Stimulated activated CD8-positive, alpha-beta memory T cell treated with anti-CD3 and anti-CD28 coated beads, Interleukin-12 subunit alpha, Interleukin-12 subunit beta, amount 100 ng/mL, for 24 hours (primary cell): ENCODE data around the gene ING3.
"Not testable (repeated sequence)": the region's sequence is repeated elsewhere in the genome, so short reads cannot be mapped to it uniquely, and the experiment has no call there.

Source experiments
- DNase-seq: peaks from one replicate; pipeline ENCODE4 v3.0.0-alpha.2; 2020; ENCODE audit errors: extremely low read depth

Gene ING3

DNA sequence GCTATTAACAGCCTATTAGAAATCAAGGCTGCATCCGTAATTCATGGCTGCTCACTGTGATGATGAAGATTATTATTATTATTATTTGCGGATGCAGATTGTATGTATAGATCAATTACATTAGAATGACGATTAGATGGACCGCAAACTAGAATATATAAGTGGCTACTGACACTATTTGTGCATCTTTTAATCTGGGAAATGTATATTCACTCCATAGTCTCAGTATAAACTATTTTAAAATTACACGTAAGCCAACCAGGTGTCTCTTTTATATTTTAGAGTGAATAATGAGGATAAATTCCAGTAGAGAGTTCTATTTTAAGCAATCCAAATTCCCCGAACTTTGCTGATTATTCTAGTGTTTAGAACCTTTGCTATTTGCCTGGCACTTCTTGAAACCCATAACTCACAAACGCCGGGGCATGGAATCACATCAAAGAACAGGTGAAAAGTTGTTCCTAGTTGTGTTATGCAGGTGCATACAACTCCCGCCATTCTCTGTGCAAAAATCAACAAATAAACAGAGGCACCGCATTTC, 509 bp upstream of the ING3 start:
- DNase-seq: no peak

DNA sequence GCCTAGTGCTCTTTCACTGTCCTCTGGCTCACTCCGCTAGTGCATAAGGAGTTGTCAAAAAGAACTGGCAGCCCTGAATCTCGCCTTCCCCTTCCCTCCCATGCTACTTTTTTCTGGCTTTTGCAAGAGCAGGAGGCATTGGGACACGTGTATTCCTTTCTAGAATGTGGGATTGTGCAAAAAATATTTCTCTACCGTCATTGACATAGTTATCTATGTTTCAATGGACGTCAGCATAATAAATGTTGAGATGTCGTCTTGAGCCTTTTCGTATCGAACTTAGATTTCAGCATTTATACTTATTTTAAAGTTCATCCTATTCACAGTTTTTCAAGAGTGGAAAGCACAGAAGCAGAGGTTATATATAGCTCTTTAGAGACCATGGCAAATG, 727 bp downstream of the ING3 start:
- no peak for DNase-seq

DNA sequence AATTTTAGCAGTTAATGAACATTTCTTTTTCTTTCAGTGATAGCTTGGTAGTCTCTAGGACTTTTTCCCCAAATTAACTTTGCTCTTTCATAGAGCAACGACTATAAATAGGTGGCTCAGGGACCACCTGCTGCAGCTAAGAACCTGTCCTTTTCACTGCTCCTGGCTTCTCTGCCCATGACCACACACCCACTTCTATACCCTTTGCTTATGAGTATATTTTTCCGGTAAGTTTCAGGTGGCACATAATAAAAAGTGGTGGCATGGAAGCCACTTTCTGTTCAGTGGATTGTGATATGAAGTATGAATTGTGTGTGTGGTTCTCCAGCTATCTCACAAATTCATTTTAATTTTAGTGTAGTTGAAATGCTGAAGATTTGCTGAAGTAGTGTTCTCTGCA, 1.2 kb downstream of the ING3 start:
- DNase-seq: no peak

DNA sequence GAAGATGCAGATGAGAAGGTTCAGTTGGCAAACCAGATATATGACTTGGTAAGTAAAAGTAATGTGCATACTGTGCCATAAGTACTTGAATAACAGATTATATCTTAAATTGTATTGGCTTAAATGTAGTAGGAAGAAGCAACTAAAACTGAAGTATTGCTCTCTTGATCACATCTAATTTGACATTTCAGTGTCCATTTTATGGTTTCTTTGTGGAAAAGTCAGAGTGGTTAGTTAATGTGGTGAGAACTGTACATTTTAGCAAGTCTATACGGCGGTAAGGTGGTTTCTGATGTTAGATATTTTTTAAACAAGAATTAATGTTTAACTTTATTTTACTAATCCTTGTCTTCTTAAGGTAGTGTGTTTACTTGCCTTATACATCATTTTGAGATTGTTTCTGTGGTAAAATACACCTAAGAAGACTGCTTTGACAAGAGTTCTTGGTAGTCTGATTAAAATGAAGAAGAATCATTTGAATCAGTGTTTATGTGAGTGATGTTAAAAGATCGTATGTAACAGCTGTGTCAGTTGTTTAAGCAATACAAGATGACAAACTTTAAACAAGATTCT, 5.1 kb downstream of the ING3 start:
- no peak for DNase-seq

DNA sequence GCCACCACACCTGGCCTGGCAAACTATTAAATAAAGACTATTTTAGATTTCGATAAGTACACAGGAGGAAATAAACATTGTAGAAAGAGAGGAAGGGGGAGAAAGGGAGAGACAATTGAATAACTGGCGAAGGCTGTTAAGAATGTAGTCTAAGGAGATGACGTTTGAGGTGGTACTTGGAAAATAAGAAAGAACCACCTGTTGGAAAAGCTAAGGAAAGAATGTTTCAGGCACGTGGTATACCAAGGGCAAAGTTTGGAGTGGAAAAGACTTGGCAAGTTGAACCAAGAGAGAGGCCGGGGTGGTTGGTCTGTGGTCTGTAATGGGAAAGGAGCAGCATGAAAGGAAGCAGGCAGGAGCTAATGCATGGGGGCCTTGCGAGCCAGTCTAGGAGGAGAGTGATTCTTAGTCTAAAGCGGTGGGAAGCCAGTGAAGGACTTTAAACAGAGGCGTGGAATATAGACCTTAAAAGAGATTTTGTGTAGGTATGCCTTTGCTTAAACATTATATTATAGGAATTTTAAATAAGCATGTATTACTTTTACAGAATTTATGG, 9.4 kb downstream of the ING3 start:
- no peak for DNase-seq

DNA sequence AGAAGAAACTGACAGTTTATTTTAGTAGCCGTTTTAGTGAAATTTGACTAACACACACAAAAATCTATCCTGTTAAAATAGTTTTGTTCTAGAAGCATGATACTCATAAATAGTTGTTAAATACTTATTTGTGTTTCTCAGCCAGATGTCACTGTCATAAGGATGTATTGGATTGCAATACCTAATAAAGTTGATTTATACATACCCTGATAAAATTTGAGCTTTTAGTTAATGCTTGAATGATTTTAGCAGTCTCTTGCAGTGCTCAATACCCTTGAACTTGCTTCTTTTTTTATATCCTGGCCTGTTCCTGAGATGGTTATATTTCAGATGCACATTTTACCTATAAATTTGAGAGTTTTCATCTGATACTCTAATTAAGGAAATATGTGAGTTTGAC, 10.1 kb downstream of the ING3 start:
- no peak for DNase-seq

DNA sequence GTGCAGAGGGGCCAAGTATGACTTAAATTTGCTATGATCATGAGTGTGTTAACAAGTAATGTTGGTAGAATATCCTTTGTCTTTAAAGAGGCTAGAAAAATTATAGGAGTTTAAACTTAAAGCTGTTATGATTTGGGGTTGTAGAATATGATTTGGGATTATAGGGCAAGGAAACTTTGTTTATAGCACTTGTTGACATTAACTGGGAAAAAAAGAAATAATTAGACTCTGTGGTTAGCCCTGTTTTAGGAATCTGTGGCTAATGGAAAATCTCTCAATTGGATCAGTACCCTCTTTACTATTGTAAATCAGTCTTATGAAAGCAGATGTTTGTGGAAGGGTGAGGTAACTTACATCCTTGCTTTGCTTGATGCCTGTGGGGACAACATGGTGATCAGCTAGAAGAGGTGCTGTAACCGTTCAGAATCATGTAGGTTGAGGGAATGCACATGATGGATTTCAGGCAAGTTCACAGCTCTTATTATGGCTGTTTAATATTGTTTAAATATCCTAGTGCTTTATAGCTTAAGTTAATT, 11.1 kb downstream of the ING3 start:
- DNase-seq: no peak

DNA sequence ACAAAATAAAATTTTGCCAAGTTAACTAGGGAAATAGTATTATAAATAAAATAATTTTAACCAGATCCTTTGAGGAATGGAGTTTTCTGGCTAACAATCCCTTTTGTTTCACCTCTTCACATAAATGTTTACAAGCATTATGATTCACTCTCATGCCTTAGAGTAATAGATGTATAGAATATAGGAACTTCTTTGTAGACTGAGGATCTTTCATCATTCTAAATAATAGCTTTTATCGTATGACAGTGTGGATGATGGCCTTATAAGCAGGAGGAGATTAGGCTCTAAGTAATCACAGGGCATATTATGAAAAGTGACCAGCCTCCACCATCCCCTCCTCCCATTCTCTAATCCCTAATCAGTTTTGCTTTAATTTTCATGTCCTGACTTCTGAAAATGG, 13.5 kb downstream of the ING3 start:
- DNase-seq: no peak

DNA sequence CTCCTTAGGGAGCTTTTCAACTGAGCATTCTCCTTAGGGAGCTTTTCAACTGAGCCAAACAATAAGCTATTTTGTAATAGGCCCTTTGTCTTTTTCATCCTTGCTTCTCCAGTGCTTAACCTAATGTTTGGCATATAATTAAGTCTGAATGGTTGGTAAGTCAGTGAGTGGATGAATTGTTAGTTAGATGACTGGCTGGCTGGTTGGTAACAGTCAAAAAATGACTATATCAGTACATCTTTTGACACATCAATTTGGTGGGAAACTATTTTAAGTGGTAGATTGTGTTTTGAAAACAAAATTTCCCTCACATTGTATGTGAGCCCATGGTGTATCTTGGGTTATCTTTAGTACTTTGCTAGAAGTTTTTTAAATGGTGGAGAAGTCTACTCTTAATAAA, 16.4 kb downstream of the ING3 start:
- DNase-seq: no peak

DNA sequence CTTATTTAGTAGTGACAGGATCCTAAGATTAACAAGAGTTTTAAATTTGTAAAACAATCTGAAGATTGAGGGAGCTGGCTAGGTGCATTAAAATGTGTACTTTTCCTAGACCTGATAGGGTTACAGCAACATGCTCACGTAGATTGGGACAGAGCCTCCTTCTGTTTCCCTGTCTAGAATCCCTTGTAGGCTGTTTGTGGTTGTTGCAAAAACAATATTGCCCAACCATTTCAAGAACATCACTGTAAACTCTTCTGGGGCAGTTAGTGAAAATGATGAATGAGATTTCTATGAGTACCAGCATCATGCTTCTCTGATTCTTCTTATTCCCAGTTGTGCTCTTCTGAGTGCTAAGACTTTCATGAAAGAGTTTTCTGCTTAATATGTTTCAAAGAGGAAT, 23.3 kb downstream of the ING3 start:
- no peak for DNase-seq

DNA sequence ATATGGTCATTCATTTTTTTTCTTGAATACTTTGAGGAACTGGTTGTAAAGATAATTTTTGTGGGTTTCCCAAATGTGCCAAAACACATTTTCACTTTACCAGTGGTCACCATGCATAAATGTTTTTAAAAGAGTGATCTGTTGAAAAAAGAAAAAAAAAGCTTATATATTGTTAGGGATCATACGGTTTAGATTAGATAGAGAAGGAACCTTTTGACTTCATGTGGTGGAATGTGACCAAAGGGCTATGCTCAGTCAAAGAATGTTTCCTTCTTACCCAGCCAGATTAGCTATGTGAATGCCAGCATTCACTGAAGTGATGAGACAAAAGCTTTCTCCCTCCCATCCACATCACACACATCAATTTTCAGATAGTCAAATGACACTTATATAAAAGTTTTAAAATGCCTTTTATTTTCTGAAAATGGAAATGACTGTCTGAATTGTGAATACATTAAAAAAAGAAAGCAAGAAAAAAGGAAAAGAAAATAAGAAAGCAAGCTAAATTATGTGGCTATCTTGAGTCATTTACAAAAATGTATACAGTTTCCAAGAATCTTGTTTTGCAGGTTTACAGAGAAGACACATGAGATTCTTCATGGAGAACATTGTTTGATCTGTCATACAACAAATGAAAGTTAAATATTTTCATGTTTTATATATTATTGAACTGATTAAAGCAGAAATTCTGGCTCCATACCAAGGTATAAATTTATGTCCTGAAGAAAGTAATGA, 29.4 kb downstream of the ING3 start:
- DNase-seq: no peak

DNA sequence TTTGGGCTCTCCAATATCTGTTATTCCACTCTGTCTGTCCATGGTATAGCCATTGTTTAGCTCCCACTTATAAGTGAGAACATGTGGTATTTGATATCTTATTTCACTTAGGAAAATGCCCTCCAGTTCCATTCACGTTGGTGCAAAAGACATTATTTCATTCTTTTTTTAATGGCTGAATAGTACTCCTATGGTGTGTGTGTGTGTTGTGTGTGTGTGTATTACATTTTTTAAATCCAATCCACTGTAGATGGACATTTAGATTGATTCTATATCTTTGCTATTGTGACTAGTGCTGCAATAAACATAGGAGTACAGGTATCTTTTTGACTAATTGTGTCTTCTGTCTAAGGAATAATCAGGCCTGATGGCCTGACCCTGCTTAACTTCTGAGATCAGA, 30.5 kb downstream of the ING3 start:
- no peak for DNase-seq

DNA sequence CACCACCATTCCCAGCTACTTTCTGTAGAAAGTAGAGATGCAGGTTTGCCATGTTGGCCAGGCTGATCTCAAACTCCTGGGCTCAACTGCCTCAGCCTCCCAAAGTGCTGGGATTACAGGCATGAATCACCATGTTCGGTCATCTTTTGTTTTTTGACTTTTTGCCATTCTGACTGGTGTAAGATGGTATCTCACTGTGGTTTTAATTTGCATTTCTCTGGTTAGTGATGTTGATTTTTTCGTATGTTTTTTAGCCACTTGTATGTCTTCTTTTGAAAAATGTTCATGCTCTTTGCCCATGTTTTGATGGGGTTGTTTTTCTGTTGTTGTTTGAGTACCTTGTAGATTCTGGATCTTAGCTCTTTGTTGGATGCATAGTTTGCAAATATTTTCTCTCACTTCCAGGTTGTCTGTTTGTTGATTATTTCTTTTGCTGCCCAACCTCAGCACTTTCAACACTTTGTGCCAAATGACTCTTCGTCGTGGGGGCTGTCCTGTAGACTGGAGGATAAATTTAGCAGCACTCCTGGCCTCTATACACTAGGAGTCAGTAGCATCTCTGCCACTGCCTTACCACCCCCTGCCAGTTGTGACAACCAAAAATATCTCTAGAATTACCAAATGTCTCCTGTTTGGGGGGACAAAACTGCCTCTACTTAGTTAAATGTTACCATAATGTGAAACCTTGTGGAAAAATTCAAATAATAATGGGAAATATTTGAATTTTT, 31.5 kb downstream of the ING3 start:
- no peak for DNase-seq

DNA sequence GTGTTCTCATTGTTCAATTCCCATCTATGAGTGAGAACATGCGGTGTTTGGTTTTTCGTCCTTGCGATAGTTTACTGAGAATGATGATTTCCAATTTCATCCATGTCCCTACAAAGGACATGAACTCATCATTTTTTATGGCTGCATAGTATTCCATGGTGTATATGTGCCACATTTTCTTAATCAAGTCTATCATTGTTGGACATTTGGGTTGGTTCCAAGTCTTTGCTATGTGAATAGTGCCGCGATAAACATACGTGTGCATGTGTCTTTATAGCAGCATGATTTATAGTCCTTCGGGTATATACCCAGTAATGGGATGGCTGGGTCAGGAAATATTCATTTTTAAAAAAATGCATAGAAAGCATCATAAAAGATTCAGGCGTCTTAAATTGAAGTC, 33.0 kb downstream of the ING3 start:
- DNase-seq: not testable (repeated sequence)

DNA sequence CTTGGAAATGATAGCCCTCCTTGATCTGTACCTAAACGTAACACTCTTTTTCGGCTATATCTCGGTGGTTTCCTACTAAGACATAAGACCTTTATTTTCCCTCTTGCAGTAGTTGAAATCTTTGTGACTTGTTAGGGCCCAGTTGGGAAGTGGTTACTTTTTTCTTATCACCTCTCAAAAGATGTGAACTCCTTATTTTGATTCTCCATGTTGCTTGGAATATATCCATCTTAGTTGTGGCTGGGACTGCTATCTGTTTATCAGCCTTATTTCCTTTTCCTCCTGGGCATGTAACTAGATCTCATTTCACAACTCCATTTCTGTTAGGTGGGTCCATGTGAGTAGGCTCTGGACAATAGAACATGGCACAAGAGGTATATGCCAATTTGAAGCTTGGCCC, 33.8 kb downstream of the ING3 start:
- no peak for DNase-seq

DNA sequence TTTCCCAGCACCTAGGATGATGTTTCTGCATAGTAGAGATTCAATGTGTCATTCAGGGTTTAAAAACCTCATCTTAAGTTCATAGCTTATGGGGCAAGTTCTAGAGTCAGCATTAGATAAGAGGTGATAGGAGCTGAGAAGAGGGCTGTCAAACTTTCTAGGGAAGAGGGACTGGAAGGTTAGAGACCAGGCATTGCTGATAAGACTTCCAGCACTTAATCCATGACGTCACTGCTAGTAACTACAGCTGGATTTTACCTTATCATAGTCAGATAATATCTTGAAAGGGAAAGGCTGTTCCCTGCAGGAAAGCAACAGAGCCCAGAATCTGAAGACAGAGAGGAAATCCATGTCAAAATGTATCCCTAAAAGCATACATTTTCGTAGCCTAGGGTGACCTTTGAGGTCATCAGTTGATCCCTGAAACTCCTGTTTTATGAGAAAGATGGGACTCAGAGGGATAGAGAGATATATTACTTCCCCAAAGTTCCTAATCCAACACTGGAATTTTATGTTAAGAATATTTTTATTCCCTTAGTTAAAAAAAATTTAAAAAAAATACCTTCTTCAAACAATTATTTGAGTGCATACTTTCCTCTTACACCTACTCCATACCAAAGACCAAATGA, 34.7 kb downstream of the ING3 start:
- DNase-seq: no peak

DNA sequence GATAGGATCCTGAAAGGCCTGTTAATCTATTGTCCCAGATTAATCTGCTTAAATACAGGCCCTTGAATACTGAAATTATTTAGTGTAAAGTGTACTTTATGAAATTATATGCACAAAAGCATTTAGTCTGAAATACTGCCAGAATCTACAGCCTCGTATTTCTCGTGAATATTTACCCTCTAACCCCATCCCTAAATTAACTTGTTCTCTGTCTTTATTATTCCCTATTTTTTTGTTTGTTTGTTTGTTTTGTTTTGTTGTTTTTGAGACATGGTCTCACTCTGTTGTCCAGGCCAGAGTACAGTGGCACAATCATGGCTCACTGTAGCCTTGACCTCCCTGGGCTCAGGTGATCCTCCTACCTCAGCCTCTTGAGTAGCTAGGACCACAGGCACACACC, 35.3 kb downstream of the ING3 start:
- DNase-seq: no peak

DNA sequence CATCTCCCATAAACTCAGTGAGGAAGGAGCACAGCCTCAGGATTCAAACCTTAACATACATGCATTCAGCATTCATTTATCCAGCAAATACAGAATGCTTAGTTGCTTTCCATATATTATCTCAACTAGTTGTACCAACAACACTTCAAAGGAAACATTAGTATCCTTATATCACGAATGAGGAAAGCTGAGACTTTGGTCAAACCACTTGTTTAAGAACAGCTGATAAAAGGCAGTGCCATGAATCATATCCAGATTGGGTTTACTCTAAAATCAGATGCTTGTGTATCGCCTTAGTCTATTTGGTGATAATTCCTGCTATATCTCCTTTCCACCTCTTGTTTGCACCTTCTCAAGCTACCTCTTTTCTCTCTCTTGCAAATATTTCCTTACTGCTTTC, 36.1 kb downstream of the ING3 start:
- DNase-seq: no peak

DNA sequence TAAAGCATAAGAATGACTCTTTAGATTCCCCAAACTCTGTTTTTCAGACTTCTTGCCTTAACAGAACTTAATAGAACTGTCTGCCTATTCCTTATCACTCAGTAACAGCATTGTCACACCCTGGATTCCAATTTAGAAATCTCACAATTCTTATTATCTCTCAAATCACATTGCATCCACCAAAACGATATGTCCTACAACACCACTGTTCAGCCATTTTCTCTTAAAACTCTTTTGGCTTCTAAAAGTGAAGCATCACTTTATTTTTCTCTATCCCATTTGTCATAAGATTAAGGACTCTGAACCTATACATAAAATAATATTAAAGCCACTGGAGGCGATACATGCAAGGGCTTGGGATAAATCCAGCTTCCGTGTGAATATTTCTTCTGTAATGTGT, 36.7 kb downstream of the ING3 start:
- no peak for DNase-seq

DNA sequence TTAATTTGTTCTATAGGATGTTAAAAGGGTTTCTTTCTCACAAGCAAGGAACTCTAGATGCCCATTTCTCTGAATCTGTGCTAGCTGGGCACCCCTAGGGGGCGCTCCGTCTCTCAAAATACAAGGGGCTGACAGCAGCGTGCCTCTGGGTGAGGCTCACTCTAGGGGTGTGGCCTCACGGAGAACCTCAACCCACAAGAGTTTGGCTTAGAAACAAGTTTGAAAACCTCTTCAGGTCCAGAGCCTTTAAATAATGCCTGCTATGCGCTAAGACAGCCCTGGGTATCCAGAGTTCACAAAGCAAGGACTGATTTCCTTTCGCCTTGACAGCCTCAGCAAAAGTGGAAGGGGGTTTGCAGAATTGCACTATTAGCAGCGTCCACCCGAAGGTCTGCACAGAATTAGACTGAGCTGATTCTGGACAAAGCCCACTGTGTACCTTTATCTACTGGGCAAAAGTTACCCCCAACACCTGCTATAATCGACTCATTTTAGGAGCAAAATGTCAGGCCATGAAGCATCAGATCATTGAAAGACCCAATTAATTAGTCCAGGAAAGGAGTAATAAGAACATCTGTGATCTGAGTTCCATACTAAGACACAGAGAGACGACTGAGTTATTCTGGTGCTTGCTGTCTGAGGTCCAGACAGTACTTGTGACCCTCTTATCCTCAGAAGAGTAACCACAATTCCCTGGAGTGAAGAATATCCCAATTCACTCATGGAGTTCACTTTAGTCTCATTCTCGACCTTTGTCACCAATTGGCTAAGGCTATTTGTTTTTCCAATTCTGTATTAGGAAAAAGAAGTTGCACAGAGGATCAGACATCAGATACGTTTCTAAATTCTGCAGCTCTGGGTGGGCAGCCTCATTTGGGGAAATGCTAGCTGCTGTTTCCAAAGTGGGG, 37.4 kb downstream of the ING3 start:
- peak; percentile 53 for DNase-seq
